Pancreas (tissue), 10 donors: ENCODE data around the gene MAGEB16. TPM values are rescaled to one million over a fixed set of nuclear protein-coding genes. Genes with fewer than 3 reads are reported as not detected.
A peak's percentile ranks its signal among the peaks of the same experiment; 100 is the strongest.

ENCODE experiments used
- ATAC-seq, 4 donors: fragments of 200-7000 bp; cut with Tn5 transposase; one replicate each; pipeline versions ENCODE4 v1.8.0 to v1.9.1; 2020; ENCODE audit warnings: mild to moderate bottlenecking in 4 of 4, moderate library complexity in 4 of 4
- DNase-seq, 6 donors: peaks; one replicate each; pipeline ENCODE4 v3.0.0-alpha.2; 2020
- FAIRE-seq: peaks from 2 replicates; lab custom pipeline; 2012; peaks lifted over from hg19 to GRCh38; lab: Jason Lieb, UNC
- H3K27ac ChIP-seq, 4 donors: fragments of 200-600 bp; sonication (generic); 1 replicate in 3 of 4; 2 replicates in 1 of 4; pipeline versions ENCODE4 v1.5.0 to v1.8.0; 2020
- H3K27me3 ChIP-seq, 4 donors: fragments of 200-600 bp; one replicate each; pipeline ENCODE4 v1.8.0; 2021
- H3K36me3 ChIP-seq, 3 donors: fragments of 200-600 bp; sonication (generic) in 1 of 3; one replicate each; pipeline versions ENCODE4 v1.5.0 to v1.8.0; 2020 to 2021
- H3K4me1 ChIP-seq, 3 donors: fragments of 200-600 bp; one replicate each; pipeline ENCODE4 v1.8.0; 2021
- H3K4me3 ChIP-seq, 4 donors: fragments of 200-600 bp; sonication (generic) in 2 of 4; one replicate each; pipeline versions ENCODE4 v1.5.0 to v1.8.0; 2020 to 2021
- H3K9me3 ChIP-seq, 4 donors: fragments of 200-600 bp; one replicate each; pipeline ENCODE4 v1.8.0; 2021
- CTCF ChIP-seq, 4 donors: fragments of 200-600 bp; sonication (generic) in 3 of 4; IDR thresholded peaks; one replicate each; pipeline versions ENCODE4 v1.5.0 to v1.8.0; 2021; ENCODE audit warnings: antibody characterized with exemption in 4 of 4
- WGBS, 2 donors: extraction: QIAGEN DNeasy Blood & Tissue Kit; methylation state at CpG; one replicate each; pipeline ENCODE4 v1.1.7; 2013; 5-methylcytosine and 5-hydroxymethylcytosine counted together
- intact Hi-C, 3 donors: fragments of 100-400 bp; cut with DNase I; formaldehyde crosslinking; loops; one replicate each; pipeline versions ENCODE4 v1.11.1 to v1.14.2; 2022
- polyA plus RNA-seq, 2 donors: library from polyadenylated mRNA; stranded (reverse); fragments of 200-250 nt; gene quantifications; one replicate each; pipeline ENCODE4 v1.2.3, GENCODE V29; 2013
- total RNA-seq, 6 donors: library from RNA; stranded (reverse); fragmentation: NEBNext Ultra II Directional in 4 of 6; extraction: Animal tissue kit (Norgen Biotek cat#: 25700) in 4 of 6; gene quantifications; one replicate each; pipeline versions ENCODE4 v1.2.1 to v1.2.4, GENCODE V29; 2021 to 2023
- donor health status: healthy with polysubstance abuse.
- donor health status: DM: no; HTN: no; CAD: no; lungs with moderate emphysema.
- donor health status: DM: no; HTN: no; CAD: no.
- donor health status: control.
- donor health status: control.
- donor health status: Bipolar disorder and iron deficiency.
- donor health status: DM: yes; HTN: yes; CAD: no.
- donor health status: DM: no; HTN: no; CAD: no.
- donor health status: DM: no; HTN: no; CAD: no.
- donor health status: DM: yes; HTN: yes; CAD: no.

MAGEB16 gene
- total and polyA plus RNA-seq, 8 donors: not detected

- WGBS, 2 donors: 36 to 37% methylated on average over 2 of the region's 2 CpGs
- no peak overlapping the region for H3K4me3 ChIP-seq
- H3K27ac ChIP-seq: no peak overlapping the region
- peaks cover 0 to 3% (median 0%) of the 10 kb centered on the region in 4 donors for H3K9me3 ChIP-seq
- DNase-seq: no peak
- no peak for ATAC-seq
- H3K36me3 ChIP-seq: no peaks in the 10 kb centered on the region
- peaks cover 0 to 4% (median 2%) of the 10 kb centered on the region in 4 donors for H3K27me3 ChIP-seq
- H3K4me1 ChIP-seq: no peaks in the 10 kb centered on the region
- FAIRE-seq: no peak
- TF ChIP-seq CTCF (IDR thresholded peaks at IDR 0.05): no peak
- intact Hi-C loops: no loop called here
Measured at GRCh38 chrX:35841872-35842271, 43.7 kb downstream of the MAGEB16 start.

- DNase-seq: no peak
- TF ChIP-seq CTCF (IDR thresholded peaks at IDR 0.05): no peak
- FAIRE-seq: no peak
- H3K4me3 ChIP-seq: no peak overlapping the region
- WGBS, 2 donors: 59 to 62% methylated on average over 3 of the region's 3 CpGs
- H3K36me3 ChIP-seq: no peaks in the 10 kb centered on the region
- H3K27me3 ChIP-seq: peaks cover 0 to 4% (median 2%) of the 10 kb centered on the region in 4 donors
- intact Hi-C loops: no loop called here
- no peak overlapping the region for H3K27ac ChIP-seq
- peak in 1 of 4 donors; percentile 22 for ATAC-seq
- peaks cover 0 to 2% (median 0%) of the 10 kb centered on the region in 4 donors for H3K9me3 ChIP-seq
- no peaks in the 10 kb centered on the region for H3K4me1 ChIP-seq
Measured at GRCh38 chrX:35842674-35843073, 44.5 kb downstream of the MAGEB16 start.

GRCh38 chrX:35847736-35848135 lies 49.6 kb downstream of the MAGEB16 start:
- intact Hi-C loops: no loop called here
- TF ChIP-seq CTCF (IDR thresholded peaks at IDR 0.05): no peak
- 42 to 56% methylated on average over 4 of the region's 4 CpGs for WGBS, 2 donors
- ATAC-seq: no peak
- no peak for FAIRE-seq
- Histone ChIP-seq H3K4me3 (no peak overlapping the region), H3K27ac (no peak overlapping the region), H3K27me3 (peaks cover 0 to 4% (median 0%) of the 10 kb centered on the region in 4 donors), H3K36me3 (no peaks in the 10 kb centered on the region), H3K9me3 (no peaks in the 10 kb centered on the region), H3K4me1 (no peaks in the 10 kb centered on the region)
- no peak for DNase-seq

Other genes with a start within 250 kb of the MAGEB16 start
- gene CFAP47, start 121.4 kb downstream of the MAGEB16 start, total RNA-seq: under 1 TPM in 3 of 6 donors, not detected in 3; 0.04 to 0.09 (median 0.09) TPM
- under 1 TPM in 1 of 2 donors, not detected in 1; 0.07 TPM for gene CFAP47, start 121.4 kb downstream of the MAGEB16 start, polyA plus RNA-seq